Hematopoietic multipotent progenitor cell treated with erythropoietin and hydrocortisone succinate and interleukin-3 and kit ligand, for 15 days (in vitro differentiated cells): Measurements from ENCODE around the gene CEBPE.
A peak's percentile ranks its signal among the peaks of the same experiment; 100 is the strongest.

Source experiments
- DNase-seq: peaks from one replicate; pipeline ENCODE4 v3.0.0-alpha.2; 2015; ENCODE audit warnings: low spot score

The CEBPE gene

DNA sequence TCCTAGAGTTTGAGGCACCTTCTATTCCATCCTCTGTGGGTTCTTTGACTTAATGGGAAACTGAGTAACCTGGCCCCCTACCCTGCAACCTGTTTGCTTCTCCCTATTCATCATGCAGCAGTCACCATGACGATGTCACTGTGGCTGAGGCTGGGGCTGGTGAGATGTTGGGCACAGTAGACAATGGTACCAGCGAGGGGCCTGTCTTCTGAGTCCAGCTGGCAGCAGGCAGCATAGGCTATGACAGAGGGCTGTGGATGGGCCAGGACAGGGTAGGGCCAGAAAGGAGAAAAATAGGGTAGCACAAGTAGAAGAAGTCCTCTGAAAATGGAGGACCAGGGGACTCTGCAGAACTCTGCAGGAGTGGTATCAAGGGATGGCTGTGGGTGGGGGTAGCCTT is 16.3 kb downstream of the CEBPE start:
- DNase-seq: no peak

DNA sequence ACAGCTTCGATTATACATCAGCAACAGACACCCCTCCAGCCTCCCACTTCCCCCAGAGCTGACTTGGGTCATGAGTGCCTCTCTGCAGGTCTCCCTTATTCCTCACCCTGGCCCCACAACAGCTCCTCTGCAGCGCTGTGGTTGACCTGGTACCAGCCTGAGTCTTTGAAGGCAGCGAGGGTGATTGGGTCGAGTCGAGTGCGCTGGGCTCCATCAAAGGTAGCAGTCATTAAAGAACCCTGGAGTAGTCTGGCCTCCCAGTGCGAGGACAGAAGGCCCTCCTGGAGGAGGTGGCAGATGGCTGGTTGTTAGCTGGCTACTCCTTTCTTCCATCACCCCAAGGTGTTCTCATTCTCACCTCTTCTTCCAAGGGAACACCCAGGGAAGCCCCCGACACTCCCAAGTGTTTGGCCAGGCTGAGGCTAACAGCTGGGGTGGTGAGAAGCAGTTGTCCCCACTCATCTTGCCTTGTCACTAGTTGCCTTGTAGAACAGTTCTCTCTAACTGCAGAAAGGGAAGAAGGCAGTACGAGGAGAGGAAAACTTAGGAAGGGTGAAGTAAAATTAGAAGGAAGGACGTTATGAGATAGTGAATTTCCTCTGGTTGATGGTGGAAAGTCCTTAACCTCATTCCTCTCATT is 16.9 kb downstream of the CEBPE start:
- DNase-seq: no peak

DNA sequence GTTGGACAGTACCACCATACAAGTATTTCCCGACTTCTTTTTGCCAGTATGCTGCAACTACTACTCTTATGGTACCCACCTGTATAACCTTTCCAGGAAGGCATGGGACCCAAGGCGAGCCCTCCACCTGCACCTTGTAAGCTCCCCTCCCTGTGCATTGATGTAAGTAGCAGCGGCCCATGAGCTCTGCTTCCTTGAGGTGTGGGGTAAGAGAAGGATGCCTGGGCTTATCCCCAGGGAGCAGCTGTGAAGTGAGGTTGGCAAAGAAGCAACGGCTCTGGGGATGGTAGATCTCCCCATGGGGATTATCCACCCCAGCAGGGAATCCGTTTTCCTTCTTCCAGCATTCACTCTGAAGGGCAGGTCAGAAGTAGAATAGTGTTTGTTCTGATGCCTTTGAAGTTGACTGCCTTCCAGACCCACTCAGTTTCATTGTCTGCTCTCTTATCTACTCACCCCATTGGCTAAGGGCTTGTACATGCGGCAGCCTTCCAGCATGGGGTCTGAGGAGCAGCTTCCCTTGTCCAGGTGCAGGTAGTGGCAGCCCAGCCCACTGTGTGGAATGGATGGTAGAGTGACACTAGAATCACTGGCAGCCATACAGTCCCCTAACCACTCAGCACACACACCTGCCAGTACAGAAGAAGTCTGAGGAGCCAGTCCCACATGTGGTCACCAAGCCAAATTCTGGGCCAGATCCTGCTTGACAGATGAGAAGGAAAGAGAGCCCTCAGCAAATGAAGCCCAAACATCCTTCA is 17.7 kb downstream of the CEBPE start:
- no peak for DNase-seq

DNA sequence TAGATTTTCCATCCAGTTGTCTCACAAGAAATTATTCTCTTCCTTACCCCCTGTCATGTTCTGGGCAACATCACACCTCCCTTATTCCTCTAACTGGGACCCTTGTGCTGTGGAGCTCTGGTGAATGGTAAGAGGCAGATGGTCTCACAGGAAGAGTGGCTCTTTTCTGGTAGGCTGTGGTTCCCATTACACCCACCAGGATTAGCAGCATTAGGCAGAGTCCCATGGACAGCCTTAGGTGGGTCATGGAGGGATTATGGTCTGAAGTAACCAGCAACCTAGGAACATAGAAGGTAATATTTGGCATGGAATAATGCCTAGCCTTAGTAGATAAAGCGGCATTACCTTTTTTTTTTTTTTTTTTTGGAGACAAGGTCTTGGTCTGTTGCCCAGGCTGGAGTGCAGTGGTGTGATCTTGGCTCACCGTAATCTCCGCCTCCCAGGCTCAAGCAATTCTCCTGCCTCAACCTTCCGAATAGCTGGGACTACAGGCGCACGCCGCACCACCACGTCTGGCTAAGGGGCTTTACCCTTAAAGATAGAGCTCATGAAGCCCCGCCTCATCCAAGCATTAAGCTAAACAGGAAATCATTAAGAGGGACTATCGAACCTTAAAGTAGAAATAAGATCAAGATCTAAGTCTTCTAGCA is 19.7 kb downstream of the CEBPE start:
- peak; percentile 53 for DNase-seq

DNA sequence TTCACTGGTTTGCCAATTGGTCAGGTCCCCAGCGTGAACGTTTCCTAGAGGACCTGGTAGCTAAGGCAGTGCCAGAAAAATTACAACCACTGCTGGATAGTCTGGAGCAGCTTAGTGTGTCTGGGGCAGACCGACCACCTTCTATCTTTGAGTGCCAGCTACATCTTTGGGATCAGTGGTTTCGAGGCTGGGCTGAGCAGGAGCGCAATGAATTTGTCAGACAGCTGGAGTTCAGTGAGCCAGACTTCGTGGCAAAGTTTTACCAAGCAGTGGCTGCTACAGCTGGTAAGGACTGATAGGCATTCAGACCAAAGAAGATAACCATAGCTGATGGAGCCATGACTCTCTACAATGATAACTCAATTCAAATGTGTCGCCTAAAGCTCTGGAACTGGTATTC is 21.3 kb downstream of the CEBPE start:
- peak; percentile 80 for DNase-seq

DNA sequence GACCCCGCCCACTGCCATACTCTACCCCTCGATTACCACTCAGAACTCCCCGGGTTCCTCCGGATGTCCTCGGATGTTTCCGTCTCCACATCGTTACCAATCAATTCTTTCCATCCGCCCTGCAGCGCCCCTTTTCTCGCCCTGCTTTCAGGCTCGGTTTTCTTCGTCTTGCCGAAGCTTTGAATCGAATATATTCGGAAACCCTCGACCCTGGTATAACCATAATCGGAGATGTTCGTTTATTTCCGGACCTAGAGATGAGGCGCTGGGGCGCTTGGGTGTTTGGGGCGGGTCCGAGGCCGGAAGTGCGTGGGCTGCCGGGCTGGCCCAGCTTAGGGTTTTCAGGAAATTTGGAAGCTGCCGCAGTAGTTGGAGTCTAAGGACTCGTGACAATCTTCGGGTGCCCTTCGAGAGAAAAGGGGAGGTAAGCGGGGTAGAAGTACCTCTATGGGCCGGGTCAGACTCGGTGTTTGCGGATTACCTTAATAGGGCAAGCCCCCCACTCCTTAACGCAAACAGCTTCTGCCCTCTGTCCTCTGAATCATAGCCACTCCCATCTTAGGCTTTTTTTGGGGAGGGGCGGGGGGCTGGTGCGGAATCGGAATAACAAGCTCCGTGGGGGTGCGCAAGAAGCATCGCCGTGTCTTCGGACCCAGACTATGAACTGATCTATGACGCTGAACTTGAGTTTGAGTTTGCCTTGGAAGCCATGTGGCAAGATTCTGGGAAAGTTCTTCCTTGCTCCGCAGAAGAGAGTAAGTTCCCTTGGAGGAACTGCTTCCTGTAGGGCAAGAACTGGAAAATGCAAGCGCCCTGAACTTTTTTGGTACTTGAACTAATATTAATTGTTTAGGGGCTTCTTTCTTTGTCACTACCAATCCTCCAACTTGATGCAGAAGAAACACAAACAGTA is 23.6 kb downstream of the CEBPE start, which contains the start of gene C14orf119:
C14orf119 (plus strand) TSS at position 310 of the 913 bp plus-strand sequence. CDS start 2,154 bp downstream, outside the sequence.
- peak; percentile 99 for DNase-seq

DNA sequence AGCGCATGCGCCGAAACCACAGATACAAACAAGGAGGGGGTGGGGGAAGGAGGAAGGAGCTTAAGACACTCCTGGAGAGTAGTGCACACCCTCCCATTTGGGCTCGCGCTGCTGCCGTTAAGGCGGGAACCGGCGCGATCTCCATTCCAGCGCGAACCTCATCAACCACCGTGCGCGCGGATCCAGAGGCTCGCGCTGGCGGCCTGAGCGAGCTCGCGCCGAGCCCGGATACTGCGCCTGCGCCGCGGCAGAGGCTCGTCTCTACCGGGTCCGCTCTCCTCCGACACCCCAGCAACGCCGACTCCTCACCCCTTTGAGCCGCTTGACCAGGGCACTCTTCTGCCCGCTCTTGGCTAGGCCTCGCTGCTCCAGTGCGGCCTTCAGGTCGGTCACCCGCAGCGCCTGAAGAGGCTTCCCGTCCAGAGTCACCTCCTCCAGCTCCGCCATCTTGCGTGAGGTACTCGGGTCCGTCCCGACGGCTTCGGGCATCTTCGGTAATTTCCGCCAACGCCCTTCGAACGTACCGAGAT is 24.3 kb downstream of the CEBPE start, which contains the start of gene ACIN1:
ACIN1 (minus strand) TSS at position 471 of the 530 bp plus-strand sequence; CDS start at position 447, 24 bp downstream.
- DNase-seq: peak; percentile 86

DNA sequence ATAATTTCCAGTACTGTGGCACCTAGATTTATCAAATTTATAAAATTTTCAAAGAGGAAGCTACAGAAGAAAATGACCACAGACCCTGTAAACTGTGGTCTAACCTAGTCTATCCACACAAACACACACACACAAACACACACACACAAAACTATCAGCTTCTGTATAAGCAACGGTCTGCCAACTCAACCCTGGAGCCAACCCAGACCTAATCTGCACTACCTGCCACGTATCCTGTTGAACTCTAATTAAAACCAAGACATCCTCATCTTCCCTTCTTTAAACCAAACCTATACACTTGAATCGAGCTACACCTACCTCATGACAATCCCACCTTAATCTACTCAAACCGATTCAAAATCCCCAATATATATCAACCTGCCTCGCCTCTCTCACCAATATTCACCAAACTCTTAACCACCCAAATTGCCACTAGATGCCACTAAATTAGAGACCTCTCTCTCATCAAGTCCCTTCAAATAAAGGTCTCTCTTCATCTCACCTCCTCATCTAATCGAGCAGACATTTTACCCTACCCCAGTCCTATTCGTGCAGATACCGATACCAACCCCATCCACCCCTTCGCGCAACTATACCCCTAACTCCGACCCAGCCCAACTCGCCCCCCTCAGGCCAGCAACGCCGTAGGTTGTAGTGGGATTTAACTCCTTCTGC is 24.9 kb downstream of the CEBPE start:
- no peak for DNase-seq

DNA sequence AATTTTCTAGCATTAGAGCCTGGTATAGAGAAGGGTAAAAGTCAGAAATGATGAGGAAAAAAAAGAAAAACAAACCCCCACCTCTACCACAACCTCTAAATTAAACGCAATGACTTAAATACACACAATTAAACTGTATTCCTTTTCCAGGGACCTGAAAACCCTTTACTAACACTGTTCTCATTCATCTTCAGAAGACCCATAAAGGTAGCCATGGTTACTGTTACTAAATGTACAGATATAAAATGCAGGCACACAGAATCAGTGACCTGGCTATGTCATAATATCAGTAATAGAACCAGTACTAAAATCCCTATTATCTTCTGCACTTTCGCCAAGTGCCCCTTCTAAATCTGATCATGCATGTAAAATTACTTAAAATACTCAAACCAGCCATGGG is 25.5 kb downstream of the CEBPE start:
- DNase-seq: no peak

DNA sequence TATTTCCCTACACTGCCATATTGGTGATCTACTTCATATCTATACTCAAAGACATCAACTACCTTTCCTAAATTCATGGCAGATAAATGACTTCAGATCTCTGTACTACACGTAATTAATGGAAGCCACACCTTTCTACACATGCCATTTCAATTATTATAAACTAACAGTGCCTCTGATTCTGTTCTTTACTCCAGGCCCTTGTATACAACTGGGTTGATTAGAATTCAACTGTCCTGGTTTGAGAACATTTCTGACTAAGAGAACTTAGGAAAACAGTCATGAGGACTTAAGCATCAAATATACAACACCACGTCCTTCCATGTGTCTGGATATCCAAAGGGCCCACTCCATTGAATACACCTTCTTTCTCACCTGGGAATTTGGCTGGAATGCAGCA is 26.0 kb downstream of the CEBPE start:
- DNase-seq: no peak

DNA sequence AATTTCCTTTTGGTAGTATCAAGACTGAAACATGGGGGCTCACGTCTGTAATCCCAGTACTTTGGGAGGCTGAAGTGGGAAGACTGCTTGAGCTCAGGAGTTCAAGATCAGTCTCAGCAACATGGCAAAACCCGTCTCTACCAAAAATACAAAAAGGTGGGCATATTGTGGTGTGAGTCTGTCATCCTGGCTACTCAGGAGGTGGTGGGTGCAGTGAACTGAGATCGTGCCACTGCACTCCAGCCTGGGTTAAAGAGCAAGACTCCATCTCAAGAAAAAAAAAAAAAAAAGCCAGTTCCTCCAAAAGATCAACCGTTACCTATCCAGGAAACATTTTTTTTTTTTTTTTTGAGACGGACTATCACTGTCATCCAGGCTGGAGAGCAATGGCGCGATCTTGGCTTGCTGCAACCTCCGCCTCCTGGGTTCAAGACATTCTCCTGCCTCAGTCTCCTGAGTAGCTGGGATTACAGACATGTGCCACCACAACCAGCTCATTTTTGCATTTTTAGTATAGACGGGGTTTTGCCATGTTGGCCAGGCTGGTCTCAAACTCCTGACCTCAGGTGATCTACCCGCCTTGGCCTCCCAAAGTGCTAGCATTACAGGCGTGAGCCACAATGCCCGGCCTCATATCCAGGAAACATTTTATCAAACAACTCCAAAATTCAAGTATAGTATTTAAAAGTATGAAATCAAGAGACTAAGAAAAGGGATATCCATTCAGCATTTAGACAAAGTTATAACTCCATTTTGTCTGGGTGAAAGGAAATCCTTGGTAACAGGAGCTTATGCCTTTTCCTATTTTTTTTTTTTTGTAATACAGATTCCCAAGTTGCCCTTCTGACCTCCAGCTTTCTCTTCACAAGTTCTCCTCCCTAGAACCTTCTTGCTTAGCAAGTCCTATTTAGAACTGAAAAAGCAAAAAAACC is 27.5 kb downstream of the CEBPE start:
- DNase-seq: no peak

DNA sequence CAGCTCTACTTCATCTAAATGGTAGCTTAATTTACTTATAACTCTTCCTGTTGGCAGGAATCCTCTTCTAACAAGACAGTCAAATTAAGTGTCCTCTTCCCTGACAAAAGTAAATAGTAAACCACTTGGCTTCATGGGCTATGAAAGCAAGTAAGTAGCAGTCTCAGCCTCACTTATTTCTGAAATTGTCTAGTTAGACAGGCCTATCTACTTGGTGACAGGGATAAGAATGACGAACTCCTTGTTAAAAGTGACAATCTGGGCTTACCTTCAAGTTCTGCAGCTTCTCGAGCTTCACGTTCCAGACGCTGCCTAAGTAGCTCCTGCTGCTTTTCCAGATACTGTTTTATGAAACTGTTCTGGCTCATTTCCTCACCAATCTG is 28.8 kb downstream of the CEBPE start:
- no peak for DNase-seq

DNA sequence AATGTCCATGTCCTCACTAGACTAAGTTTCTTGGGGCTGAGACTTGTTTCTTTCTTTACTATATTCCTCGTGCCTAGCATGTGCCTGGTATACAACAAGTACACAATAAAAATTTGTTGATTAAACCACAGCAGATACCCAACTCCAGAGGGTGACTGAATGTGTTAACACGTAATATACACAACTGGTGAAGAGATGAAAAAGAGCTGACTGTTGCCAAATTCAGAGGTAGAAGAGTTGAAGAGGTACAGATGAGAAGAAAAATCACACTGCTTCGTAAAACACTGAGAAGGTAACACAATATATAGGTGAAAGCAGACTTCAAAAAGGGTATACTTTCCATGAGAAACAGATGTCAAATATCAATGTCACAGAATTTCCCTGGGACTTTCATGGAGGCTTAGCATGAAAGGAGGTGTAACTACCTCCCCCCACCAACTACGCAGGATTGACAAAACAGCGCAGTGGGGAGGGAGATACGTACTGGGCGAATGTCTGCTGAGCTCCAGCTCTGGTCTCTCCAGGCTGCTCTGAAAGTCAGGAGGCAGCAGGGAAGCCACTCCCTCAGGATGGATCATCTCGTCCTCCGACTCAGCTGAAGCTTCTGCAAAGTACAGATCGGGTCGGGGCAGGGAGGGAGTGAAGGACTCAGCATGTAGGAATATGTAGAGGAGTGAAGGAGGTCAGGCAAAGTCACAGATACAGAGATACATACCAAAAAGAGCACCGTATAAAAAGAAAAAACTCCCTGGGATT is 29.4 kb downstream of the CEBPE start:
- DNase-seq: no peak

DNA sequence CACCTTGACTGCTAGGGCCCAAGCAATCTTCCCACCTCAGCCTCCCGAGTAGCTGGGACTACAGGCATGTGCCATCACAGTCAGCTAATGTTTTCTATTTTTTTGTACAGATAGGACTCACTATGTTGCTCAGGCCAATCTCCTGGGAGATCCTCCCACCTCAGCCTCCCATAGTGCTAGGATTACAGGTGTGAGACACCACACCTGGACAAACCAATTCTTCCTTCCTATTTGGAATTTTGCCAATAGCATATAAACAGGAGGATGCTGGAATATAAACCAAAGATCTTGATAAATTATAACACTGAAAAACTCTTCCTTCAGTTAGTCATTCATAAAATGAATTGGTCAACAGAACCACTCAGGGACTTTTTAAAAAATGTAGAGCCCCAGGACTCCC is 32.5 kb downstream of the CEBPE start:
- DNase-seq: no peak

DNA sequence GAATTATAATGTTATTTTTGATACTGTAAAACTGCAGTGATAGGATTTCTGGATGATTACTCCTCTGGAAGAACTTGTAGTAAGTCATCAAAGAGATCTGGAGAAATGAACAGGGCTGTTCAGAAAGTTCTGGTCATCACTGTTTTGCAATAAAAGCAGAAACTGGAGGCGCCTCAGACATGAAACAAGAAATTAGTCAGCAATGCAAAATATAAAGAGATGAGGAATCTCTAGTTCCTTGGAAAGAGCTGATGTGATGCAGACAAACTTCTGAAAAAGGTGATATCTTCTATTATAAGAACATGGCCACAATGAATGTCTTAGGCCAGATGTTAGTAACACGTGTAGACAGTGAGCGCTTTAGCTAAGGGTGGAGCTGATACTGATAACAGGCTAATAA is 33.6 kb downstream of the CEBPE start:
- no peak for DNase-seq

DNA sequence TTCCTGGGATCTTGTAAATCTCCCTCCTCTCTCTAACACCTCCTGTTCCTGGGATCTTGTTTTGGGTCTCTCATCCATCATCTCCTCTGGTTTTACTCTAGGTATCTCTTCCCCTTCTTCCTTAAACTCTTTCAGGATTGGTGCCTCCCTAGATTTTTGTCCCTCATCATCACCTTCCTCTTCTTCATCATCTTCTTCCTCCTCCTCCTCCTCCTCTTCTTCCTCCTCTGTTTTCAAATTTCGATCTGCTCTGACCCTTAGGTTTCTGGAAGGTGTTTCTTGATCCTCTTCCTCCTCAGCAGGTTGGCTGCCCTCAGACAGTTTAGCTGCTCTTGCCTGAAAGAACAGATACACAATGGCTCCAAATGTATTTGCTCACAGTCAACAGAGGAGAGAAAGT is 38.6 kb downstream of the CEBPE start:
- DNase-seq: no peak

DNA sequence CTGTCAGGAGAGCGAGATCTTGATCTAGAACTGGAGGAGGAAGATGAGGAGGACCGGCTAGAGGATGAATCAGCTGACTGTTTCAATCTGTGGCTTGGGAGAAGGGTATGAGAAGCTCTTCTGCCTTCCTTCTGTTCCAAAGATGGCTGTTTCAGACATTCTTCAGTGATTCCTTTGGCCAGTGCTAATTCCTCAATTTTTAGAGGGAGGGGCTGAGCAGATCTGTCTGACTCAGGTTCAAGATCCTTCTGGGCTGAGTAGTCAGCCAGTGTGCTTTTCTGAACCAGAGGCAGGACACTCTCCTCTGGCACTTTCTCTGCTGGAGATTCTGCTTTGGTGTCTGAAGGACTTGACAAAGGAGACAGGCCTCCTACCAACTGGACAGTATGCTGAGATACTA is 39.3 kb downstream of the CEBPE start:
- no peak for DNase-seq

DNA sequence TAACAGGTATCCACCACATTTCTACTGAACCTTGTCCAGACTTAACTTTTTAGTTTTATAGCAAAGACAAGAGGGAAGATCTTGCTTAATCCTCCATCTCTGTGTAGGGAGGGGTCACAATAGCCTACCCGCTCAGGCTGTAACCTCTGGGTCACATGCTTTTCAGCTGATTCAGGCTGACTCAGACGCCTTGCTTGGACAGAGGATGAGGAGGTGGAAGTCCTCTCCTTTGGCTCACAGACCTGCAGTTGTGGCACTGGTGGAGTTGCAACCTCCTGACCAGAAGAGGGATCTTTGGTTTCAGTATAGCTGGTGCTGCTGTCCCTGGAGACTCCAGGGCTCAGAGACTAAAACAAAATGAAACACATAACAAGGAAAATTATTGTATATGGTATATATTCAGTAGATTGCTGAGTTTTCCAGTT is 40.4 kb downstream of the CEBPE start:
- peak; percentile 65 for DNase-seq

DNA sequence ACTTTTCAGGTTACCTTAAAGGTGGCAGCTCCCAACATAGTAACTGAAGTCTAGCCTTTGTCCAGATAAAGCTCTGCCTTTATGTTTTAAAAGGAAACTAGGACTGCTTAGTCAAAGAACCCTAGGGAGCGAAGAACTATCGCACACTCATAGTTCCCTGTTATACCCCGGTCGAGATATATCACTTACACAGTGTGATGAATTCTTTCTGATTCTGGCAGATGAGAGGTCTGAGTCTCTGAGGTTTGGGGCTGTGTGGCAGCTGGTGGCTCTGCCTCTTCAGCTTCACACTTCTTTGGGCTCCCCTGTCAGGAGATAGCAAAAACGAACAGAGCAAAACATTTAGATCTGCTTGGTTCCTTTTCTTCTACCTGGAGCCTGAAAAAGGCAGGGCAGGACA is 41.1 kb downstream of the CEBPE start:
- no peak for DNase-seq
